Activated CD4-positive, alpha-beta T cell treated with anti-CD3 and anti-CD28 coated beads, Interleukin-10, Interleukin-2, amounts not matched to agents 100 ng/mL and 50 ng/mL, durations not matched to agents 16 hours and 8 hours (primary cell): ENCODE measurements around the gene PLXNA4.

ENCODE experiments used
- DNase-seq: peaks from one replicate; pipeline ENCODE4 v3.0.0-alpha.2; 2020

PLXNA4 gene

GRCh38 chr7:132564090-132564489, 12.2 kb downstream of the PLXNA4 start:
- no peak for DNase-seq

- no peak for DNase-seq
These were observed 13.6 kb downstream of the PLXNA4 start for GRCh38 chr7:132562690-132563089.

- no peak for DNase-seq
These were observed 14.5 kb downstream of the PLXNA4 start for GRCh38 chr7:132561763-132562162.

GRCh38 chr7:132560825-132561529, 15.3 kb downstream of the PLXNA4 start:
- DNase-seq: no peak

- DNase-seq: no peak
These were observed 16.2 kb downstream of the PLXNA4 start for GRCh38 chr7:132560105-132560504.

- DNase-seq: no peak
These were observed 17.5 kb downstream of the PLXNA4 start for GRCh38 chr7:132558815-132559214.

- no peak for DNase-seq
These were observed 18.7 kb downstream of the PLXNA4 start for GRCh38 chr7:132557489-132558044.

GRCh38 chr7:132554446-132554845, 21.8 kb downstream of the PLXNA4 start:
- no peak for DNase-seq

GRCh38 chr7:132553031-132553430, 23.2 kb downstream of the PLXNA4 start:
- no peak for DNase-seq

- DNase-seq: no peak
These were observed 24.4 kb downstream of the PLXNA4 start for GRCh38 chr7:132551886-132552285.

GRCh38 chr7:132551439-132551838, 24.8 kb downstream of the PLXNA4 start:
- DNase-seq: no peak

GRCh38 chr7:132548489-132549078, 27.7 kb downstream of the PLXNA4 start:
- DNase-seq: no peak

GRCh38 chr7:132547821-132548220, 28.4 kb downstream of the PLXNA4 start:
- no peak for DNase-seq

- no peak for DNase-seq
These were observed 29.7 kb downstream of the PLXNA4 start for GRCh38 chr7:132546366-132547127.

- no peak for DNase-seq
These were observed 30.5 kb downstream of the PLXNA4 start for GRCh38 chr7:132545756-132546155.

GRCh38 chr7:132544999-132545398, 31.3 kb downstream of the PLXNA4 start:
- DNase-seq: no peak

- no peak for DNase-seq
These were observed 32.2 kb downstream of the PLXNA4 start for GRCh38 chr7:132544025-132544424.

- no peak for DNase-seq
These were observed 33.4 kb downstream of the PLXNA4 start for GRCh38 chr7:132542895-132543294.

GRCh38 chr7:132541656-132542055, 34.6 kb downstream of the PLXNA4 start:
- no peak for DNase-seq

GRCh38 chr7:132537456-132538145, 38.7 kb downstream of the PLXNA4 start:
- no peak for DNase-seq

GRCh38 chr7:132536654-132537395, 39.4 kb downstream of the PLXNA4 start:
- no peak for DNase-seq

- DNase-seq: no peak
These were observed 42.4 kb downstream of the PLXNA4 start for GRCh38 chr7:132533916-132534315.
